ENCODE data around the gene TRDMT1. TPM values are rescaled to one million over a fixed set of nuclear protein-coding genes. Genes with fewer than 3 reads are reported as not detected.

Gene TRDMT1
- total RNA-seq, 2 donors from 2014 or later = 12.3 to 21.0 TPM

DNA sequence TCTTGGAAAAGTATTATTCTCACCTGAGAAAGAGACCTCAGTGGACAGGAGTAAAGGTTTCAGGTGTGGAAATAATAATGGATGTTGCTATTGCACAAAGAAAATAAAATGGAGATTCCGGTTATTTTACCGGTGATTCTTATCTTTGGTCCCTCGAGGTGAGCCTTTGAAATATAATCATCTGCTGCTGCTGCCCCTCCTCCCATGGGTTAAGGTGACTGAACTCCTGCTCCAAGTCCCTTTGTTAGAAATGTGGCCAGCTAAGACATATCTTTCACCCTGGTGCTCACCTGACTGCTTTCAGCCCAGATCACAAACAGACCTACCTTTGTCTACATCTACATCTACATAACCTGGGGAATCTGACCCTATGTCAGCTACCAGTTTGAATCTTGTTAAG is 77.5 kb downstream of the TRDMT1 start:
- Histone ChIP-seq H3K4me1 (ENCODE audit: control insufficient read depth in 1 of 2, low read depth in 2 of 2) (no peaks in the 10 kb centered on the region), H3K27me3 (replicated peaks; ENCODE audit: insufficient read depth) (no peaks in the 10 kb centered on the region)

DNA sequence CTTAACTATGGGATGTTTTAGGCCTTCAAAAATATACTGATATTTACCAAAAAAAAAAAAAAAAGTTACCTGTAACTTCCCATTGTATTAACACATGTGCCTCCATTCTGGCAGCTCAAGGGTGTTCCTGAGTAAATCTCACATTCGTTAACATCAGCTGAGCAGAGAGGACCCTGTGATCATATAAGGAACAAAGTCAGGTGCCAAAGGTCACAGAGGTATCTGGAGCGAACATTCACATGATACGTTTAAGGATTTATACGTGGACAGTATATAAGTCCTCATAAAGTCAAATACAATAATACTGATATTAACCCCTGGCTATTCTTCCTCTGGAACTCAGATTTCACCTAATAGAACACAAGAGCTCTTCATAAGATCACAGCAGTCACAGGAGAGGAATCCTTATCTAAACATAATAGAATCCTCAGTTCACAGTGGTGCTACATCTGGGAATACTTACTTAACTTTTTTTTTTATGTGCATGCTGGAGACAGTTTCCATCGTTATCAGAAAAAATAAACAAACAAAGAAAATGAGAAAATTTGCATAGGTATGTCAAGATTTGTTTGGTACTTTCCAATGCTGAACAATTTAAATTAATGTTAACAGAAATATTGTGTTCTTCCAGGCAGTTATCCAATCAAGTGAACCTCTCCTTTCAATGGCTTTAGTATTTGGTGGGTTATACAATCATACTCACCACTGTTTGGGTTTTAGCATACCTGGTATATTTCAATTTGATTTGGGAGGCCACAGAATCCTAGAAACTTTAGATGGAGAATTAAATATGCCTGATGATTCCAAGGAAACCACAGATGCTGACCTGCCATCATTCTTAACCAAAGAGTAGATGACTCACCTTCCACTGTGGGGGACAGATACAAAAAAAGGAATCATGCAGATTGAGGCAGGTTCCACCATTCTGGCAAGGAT is 78.5 kb downstream of the TRDMT1 start:
- TF ChIP-seq, protein P1, sequence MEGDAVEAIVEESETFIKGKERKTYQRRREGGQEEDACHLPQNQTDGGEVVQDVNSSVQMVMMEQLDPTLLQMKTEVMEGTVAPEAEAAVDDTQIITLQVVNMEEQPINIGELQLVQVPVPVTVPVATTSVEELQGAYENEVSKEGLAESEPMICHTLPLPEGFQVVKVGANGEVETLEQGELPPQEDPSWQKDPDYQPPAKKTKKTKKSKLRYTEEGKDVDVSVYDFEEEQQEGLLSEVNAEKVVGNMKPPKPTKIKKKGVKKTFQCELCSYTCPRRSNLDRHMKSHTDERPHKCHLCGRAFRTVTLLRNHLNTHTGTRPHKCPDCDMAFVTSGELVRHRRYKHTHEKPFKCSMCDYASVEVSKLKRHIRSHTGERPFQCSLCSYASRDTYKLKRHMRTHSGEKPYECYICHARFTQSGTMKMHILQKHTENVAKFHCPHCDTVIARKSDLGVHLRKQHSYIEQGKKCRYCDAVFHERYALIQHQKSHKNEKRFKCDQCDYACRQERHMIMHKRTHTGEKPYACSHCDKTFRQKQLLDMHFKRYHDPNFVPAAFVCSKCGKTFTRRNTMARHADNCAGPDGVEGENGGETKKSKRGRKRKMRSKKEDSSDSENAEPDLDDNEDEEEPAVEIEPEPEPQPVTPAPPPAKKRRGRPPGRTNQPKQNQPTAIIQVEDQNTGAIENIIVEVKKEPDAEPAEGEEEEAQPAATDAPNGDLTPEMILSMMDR (IDR thresholded peaks at IDR 0.05) = no peak
- Histone ChIP-seq H3K36me3 (no peaks in the 10 kb centered on the region), H3K9me3 (no peaks in the 10 kb centered on the region), H3K4me3 (no peak overlapping the region), H3K4me1 (ENCODE audit: control insufficient read depth in 1 of 2, low read depth in 2 of 2) (no peaks in the 10 kb centered on the region), H3K27me3 (replicated peaks; ENCODE audit: insufficient read depth) (no peaks in the 10 kb centered on the region), H3K27ac (no peak overlapping the region)
- no peak for DNase-seq (ENCODE audit: low spot score)
- ATAC-seq (ENCODE audit: insufficient number of reproducible peaks, low FRiP score, low read depth) = no peak

More for the DNA sequence above, 77.5 kb downstream of the TRDMT1 start:
- Histone ChIP-seq H3K27ac (no peak overlapping the region), H3K9me3 (no peaks in the 10 kb centered on the region), H3K36me3 (no peaks in the 10 kb centered on the region), H3K4me3 (no peak overlapping the region)
- no peak for DNase-seq (ENCODE audit: low spot score)
- no peak for ATAC-seq (ENCODE audit: insufficient number of reproducible peaks, low FRiP score, low read depth)
- TF ChIP-seq, protein P1 (IDR thresholded peaks at IDR 0.05) = no peak

DNA sequence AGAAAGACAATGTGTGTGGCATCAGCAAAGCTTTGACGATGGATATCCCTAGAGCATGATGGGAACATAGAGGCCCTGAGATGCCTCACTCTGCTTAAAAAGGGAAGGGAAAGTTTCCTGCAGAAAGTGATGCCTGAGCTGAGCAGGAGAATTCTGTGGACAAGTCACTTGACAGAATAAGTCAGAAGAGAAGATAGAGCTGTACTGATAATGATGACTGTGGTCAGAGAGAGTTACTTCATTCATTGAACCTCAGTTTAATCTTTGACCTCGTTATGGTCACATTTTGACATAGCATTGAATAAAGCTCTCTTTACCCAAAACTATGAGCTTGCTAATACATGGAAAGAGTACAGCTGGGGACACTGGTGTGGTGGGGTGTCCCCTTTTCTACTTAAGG is 79.4 kb downstream of the TRDMT1 start:
- TF ChIP-seq, protein P1 (IDR thresholded peaks at IDR 0.05) = no peak
- Histone ChIP-seq H3K36me3 (no peaks in the 10 kb centered on the region), H3K9me3 (no peaks in the 10 kb centered on the region), H3K27ac (no peak overlapping the region), H3K4me1 (ENCODE audit: control insufficient read depth in 1 of 2, low read depth in 2 of 2) (no peaks in the 10 kb centered on the region), H3K4me3 (no peak overlapping the region), H3K27me3 (replicated peaks; ENCODE audit: insufficient read depth) (no peaks in the 10 kb centered on the region)
- ATAC-seq (ENCODE audit: insufficient number of reproducible peaks, low FRiP score, low read depth) (no peak), DNase-seq (ENCODE audit: low spot score) (no peak)

DNA sequence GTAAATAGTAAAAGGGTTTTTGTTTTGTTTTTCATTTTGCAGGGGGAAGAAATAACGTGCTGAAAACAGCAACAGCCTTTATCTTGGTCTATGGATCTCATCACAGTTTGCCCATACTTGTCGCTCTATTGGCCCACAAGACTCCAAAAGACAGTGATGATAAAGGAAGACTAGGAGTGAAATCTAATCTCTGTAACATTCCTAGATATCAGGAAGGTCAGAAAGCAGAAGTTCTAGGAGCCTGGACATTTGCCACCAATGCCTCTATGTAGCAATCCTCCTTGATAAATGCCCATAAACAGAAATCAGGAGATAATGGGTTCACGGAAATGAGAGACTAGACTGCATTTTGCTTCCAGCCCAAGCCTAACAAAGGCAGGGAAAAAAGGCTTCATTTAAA is 80.8 kb downstream of the TRDMT1 start:
- Histone ChIP-seq H3K27me3 (replicated peaks; ENCODE audit: insufficient read depth) (no peaks in the 10 kb centered on the region), H3K9me3 (no peaks in the 10 kb centered on the region), H3K4me3 (no peak overlapping the region), H3K27ac (no peak overlapping the region), H3K4me1 (ENCODE audit: control insufficient read depth in 1 of 2, low read depth in 2 of 2) (peaks cover 0 to 4% of the 10 kb centered on the region in 2 donors), H3K36me3 (no peaks in the 10 kb centered on the region)
- ATAC-seq (ENCODE audit: insufficient number of reproducible peaks, low FRiP score, low read depth) = no peak
- DNase-seq (ENCODE audit: low spot score) = no peak
- TF ChIP-seq, protein P1 (IDR thresholded peaks at IDR 0.05) = no peak

DNA sequence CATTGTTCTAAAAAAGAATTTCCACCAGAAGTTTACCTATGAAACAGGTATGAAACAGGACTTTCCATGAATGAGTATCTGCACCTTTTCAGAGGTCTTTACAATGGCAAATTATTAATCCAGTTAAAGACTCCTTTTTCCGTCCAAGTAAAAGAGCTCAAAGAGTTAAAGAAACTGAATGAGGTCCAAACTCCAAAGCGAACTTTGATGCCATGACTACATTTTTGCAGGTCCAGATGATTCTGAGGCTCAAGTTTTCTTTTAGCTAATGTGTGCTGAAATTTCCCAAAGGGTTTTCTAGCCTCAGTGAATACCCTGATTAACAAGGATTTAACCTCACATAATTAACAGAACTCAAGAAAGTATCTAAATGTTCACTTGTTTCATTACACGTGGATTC is 81.6 kb downstream of the TRDMT1 start:
- H3K9me3 ChIP-seq = no peaks in the 10 kb centered on the region
- H3K4me3 ChIP-seq = no peak overlapping the region
- H3K36me3 ChIP-seq = no peaks in the 10 kb centered on the region
- TF ChIP-seq, protein P1 (IDR thresholded peaks at IDR 0.05) = no peak
- H3K27ac ChIP-seq = no peak overlapping the region
- H3K27me3 ChIP-seq (replicated peaks; ENCODE audit: insufficient read depth) = no peaks in the 10 kb centered on the region
- H3K4me1 ChIP-seq (ENCODE audit: control insufficient read depth in 1 of 2, low read depth in 2 of 2) = peaks cover 0 to 11% of the 10 kb centered on the region in 2 donors
- DNase-seq (ENCODE audit: low spot score) = no peak
- ATAC-seq (ENCODE audit: insufficient number of reproducible peaks, low FRiP score, low read depth) = no peak
